ENCODE measurements around the gene MVP.
"Not testable (repeated sequence)": the region's sequence is repeated elsewhere in the genome, so short reads cannot be mapped to it uniquely, and the experiment has no call there.

The MVP gene

GRCh38 chr16:29875206-29875605 is 54.9 kb downstream of the MVP start:
- no peak for DNase-seq (ENCODE audit: low read depth)

GRCh38 chr16:29876217-29876593 is 55.9 kb downstream of the MVP start:
- no peak for DNase-seq (ENCODE audit: low read depth)

DNA sequence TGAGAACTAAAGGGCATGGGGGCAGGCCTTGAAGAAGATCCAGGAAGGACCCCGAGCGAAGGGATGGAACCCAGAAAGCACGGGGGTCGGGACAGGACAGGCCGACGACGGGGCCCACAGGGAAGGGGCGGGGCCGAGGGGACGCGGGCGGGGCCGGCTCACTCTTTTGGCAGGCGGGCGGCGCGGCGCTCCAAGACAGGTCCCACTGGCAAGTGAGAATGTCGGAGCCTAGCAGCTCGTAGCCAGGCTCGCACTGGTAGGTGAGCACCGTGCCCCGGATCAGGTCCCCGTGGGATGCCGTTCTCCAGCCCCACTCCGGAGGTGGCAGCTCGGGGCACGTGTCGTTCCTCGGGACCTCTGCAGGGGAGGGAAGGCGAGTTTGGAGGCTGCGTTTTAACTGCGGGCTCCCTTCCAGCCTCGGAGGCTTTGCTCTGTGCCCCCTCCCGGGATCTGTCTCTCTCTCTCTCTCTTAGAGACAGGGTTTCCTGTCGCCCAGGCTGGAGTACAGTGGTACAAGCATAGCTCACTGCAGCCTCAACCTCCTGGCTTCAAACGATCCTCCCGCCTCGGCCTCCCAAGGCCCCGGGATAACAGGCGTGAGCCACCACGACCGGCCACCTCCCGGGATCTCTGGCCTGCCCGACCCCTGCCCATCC is 56.5 kb downstream of the MVP start:
- DNase-seq (ENCODE audit: low read depth), result no peak

- DNase-seq (ENCODE audit: low read depth), result no peak
These were observed 57.2 kb downstream of the MVP start for GRCh38 chr16:29877266-29877961.

DNA sequence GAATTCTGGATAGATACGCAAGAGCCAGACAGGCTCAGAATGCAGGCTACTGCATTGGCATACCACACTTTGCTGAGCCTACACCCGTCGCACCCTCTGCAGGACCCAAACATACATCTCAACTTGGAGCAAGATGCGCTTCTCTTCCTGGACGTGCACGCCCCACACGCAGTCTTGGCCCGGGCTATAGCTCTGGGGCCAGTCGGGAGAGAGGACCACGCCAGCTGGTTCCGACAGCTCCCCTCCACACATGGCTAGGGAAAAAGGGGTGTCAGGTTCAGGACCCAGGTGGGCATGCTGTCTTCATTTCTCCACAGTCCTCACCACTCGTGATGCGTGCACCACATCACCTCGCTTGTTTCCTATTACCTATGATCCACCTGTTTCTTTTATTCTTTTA is 57.9 kb downstream of the MVP start:
- DNase-seq (ENCODE audit: low read depth), result no peak

DNA sequence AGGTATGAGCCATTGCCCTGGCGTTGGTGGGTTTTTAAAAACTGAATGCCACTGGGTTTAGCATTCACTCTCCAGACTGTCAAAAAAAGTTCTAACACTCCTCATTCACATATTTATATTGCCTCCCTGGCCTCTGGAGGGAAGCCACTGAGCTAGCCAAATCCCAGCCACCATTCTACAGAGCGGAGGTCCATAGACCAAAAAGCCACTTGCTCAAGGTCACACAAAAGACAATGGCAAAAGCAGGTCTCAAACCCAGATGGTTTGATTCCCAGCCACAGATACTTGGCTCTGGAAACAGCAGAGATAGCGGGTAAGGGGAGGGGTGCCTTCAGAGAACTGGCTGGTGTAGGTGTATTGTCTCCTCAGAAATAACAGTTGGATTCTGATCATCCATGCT is 60.8 kb downstream of the MVP start:
- no peak for DNase-seq (ENCODE audit: low read depth)

DNA sequence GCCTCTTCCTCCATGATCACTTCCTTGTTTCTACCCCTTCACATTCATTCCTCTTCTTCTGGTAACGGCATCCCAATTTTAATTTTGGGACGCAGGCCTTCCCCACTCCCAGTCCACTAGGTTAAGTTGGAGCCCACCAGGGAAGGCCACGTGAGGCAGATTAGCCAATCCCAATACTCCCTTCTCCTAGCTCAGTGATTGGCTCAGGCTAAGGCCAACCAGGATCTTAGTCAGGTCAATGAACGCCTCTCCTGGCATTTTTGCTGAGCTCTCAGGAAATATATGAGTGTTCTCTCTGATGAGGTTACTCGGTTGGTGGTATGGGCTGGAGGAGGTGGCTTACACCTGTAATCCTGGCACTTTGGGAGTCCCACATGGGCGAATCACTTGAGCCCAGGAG is 63.7 kb downstream of the MVP start:
- no peak for DNase-seq (ENCODE audit: low read depth)

GRCh38 chr16:29889372-29889771 is 69.1 kb downstream of the MVP start:
- DNase-seq (ENCODE audit: low read depth), result not testable (repeated sequence)

GRCh38 chr16:29891525-29892457 is 71.5 kb downstream of the MVP start:
- DNase-seq (ENCODE audit: low read depth), result no peak

GRCh38 chr16:29892458-29892813 is 72.2 kb downstream of the MVP start:
- DNase-seq (ENCODE audit: low read depth), result no peak

GRCh38 chr16:29893553-29893952 is 73.3 kb downstream of the MVP start:
- DNase-seq (ENCODE audit: low read depth), result no peak

GRCh38 chr16:29894352-29894751 is 74.1 kb downstream of the MVP start:
- no peak for DNase-seq (ENCODE audit: low read depth)

GRCh38 chr16:29896841-29897240 is 76.6 kb downstream of the MVP start:
- DNase-seq (ENCODE audit: low read depth), result no peak

DNA sequence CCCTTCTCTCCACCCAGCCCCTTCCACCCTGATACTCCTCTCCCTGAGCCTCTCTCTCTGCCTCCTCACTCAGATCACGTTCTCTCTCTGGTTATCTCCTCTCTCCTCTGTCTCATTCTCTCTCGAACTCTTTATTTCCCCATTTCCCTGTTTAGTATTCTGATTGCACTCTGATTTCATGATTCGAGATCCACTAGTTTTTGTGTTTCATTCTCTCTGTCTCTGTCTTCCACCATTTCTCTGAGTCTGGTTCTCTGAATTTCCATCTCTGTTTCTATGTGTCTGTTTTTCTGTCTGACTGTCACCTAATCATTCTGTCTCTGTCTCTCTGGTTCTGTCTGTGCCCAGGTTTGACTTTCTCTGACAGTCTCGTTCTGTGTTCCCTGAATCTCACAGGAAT is 77.1 kb downstream of the MVP start:
- no peak for DNase-seq (ENCODE audit: low read depth)

All from stimulated activated CD8-positive, alpha-beta memory T cell treated with anti-CD3 and anti-CD28 coated beads, Interleukin-12 subunit alpha, Interleukin-12 subunit beta, amount 100 ng/mL, for 1 hour (primary cell).